ENCODE results near the gene MUC13.
"Not testable (repeated sequence)": the region's sequence is repeated elsewhere in the genome, so short reads cannot be mapped to it uniquely, and the experiment has no call there.

Gene MUC13, protein sequence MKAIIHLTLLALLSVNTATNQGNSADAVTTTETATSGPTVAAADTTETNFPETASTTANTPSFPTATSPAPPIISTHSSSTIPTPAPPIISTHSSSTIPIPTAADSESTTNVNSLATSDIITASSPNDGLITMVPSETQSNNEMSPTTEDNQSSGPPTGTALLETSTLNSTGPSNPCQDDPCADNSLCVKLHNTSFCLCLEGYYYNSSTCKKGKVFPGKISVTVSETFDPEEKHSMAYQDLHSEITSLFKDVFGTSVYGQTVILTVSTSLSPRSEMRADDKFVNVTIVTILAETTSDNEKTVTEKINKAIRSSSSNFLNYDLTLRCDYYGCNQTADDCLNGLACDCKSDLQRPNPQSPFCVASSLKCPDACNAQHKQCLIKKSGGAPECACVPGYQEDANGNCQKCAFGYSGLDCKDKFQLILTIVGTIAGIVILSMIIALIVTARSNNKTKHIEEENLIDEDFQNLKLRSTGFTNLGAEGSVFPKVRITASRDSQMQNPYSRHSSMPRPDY

DNA sequence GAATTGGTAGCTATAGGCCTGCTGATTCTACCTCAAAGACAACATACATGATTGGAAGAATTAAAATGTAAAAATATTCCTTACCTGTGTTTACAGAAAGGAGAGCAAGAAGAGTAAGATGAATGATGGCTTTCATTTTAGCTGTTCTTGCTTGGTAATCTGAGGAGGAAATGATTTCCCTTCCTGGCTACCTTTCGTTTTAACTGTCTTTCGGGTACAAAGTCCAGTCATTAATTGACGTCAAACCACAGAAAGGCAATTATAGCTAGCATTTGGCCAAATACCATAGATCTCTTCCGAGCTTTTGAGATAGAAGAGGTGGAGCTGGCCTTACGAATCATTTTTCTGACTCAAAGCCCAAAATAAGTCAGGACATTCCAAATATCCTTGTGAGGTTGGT lies at the start of gene MUC13:
Gene MUC13 (minus strand): TSS at position 175 of the 400 bp plus-strand sequence. CDS start 39 bp downstream, at position 136.
- no peak for DNase-seq (ENCODE audit: low read depth)

DNA sequence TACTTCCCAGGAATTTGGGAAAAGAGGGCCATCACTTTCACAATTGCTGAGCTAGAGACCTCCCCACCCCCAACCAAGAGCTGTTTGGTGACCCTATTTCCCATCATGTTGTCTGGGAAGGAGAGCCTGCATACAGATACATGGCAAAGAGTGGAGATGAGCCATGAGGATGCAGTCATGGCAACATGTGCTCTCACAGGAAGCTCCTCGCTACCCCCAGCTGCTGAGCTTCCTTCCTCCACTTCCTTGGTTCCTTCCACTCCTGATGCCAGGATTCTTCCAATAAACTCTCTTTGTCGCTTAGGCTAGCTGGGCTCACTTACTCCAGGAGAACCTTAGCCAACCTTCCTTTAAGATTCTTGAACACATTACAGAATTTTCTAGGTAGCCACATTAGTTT lies 48.3 kb upstream of the MUC13 start:
- no peak for DNase-seq (ENCODE audit: low read depth)

DNA sequence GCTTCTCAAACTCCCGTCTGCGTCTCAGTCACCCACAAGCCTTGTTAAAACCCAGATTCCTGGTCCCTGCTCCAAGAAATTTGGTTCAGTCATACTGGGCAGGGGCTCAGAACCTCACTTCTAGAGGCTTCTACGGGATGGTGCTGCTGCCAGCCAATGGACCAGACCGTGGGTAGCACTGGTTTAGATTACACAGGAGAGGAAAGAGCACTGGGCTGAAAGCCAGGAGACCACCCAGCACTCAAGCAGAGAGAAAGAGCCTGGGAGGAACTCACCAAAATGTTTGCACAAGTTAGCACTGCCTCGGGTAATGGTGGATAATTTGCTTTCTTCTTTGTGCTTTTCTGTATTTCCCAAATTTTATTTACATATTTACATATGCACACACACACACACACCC lies 46.9 kb upstream of the MUC13 start:
- no peak for DNase-seq (ENCODE audit: low read depth)

DNA sequence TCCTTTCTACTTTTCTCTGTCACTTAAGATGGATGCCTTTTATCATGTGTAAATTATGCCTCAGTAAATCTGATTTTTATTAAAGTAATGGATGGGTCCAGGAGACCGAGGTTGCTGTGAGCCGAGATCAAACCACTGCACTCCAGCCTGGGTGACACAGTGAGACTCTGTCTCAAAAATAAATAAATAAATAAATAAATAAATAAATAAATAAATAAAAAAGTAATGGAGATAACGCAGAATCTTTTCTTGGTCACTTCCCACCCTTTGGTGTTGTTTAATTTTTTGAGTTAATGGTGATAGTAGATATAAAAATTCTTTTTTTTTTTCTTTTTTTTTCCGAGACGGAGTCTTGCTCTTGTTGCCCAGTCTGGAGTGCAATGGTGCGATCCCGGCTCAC lies 44.1 kb upstream of the MUC13 start:
- DNase-seq (ENCODE audit: low read depth): no peak

DNA sequence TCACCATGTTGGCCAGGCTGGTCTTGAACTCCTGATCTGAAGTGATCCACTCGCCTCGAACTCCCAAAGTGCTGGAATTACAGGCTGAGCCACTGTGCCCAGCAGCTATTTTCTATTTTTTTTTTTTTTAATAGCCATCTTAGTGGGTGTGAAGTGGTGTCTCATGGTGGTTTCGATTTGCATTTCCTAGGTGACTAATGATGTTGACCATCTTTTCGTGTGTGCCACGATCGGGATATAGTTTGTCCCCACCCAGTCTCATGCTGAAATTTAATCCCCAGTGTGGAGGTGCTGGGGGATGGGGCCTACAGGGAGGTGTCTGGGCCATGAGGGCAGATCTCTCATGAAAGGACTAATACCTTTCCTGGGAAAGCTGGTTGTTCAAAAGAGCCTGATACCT lies 41.8 kb upstream of the MUC13 start:
- DNase-seq (ENCODE audit: low read depth): peak; percentile 24

DNA sequence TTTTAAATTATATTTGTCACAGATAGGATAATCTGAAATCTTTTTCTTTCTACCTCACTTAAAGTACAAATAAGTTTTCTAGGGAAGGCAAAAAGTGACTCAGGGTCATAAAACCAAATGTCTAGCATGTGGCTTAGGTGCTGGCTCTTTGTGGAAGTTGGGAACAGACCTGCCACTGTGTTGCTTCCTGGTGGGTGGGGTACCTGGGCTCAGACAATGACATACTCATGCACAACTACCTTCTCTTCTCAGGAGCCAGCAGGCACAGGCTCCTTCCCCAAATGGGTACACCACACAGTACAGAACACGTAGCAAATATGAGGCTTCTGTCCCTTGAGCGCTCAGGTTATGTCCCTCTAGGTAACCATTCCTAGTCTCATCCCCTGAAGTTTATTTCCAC lies 40.1 kb upstream of the MUC13 start:
- DNase-seq (ENCODE audit: low read depth): no peak

DNA sequence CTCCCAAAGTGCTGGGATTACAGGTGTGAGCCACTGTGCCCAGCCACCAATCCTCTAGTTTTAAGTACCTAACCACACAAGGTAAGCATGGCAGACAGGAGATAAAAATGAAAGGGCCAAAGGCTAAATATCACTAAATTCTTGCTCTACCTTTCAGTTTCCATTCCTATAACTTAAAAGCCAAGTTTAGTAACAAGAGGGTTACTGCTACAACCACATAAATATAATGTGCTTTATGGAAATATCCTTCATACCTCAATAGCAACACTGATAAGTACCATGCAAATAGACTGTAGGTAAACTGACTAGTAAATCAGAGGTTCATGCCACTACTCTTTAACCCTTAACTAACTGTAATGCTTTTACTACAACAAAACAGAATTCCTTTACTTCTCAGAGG lies 38.7 kb upstream of the MUC13 start:
- no peak for DNase-seq (ENCODE audit: low read depth)

DNA sequence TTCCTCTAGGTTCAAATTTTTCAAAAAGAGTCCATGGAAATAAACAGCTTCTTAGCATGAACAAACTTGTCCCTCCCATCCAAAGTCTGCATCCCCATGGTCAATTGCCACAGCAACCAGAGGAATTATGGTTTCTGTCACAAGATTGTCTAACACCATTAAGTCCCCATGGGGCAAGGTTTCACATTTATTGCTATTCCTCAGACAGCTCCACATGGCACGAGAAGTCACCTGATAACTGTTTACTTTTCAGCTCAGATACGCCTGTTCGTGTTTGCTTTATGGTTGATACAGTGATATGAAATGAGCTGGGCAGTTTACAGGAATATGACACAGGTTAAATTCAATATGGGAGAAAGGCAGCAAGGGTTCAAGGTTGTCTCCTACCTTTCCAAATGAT lies 37.9 kb upstream of the MUC13 start:
- DNase-seq (ENCODE audit: low read depth): no peak

DNA sequence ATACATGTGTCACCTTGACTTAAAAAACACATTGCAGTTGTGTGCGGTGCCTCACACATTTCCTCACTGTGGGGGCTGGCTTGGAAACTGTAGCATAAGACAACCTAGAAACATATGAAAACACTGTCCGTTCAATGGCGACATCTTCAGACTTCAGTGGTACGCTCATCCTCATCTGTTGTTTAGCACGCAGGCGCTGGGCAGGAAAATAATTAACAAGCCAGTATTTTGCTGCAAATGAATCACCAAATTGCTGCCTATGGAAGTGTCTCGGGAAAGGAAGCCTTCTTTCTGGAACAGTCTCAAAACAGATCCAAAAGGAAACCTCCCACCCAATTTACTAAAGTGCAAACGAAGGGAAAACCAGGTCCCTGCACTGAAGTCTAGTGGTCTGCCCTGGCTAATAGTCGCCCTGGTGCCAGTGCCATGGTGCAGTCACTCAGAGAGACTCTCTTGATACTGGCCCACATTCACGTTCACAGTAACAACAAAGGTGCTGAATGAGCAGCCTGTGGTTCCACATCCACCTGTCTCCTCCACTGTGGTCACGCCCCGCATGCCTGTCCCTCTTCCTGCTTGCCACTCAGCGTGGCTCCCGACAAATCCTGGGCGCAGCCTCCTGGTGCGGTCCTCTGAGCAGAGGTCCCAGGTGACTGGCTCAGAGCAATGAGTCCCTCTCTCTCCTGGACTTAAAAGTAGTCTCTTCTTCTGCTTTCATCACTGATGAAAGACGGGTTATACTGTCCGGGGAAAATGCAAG lies 35.6 kb upstream of the MUC13 start:
- no peak for DNase-seq (ENCODE audit: low read depth)

DNA sequence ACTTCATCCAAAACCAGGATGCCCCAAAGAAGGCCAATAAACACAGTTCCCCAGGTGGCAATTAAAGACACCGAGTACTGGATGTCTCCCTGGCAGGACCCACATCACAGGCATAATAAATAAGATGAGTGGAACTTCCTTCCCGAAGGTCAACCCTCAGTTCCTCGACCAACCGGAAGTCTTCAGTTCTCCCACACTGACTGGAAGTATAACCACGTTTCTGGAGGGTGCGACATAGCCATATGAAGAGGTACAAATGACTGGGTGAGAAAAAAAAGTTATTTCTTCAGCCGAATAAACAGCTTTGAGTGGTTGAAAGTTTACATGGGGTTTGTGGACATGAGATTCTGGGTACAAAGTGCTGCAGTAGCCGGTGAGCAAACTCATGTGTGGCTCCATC lies 34.6 kb upstream of the MUC13 start:
- no peak for DNase-seq (ENCODE audit: low read depth)

DNA sequence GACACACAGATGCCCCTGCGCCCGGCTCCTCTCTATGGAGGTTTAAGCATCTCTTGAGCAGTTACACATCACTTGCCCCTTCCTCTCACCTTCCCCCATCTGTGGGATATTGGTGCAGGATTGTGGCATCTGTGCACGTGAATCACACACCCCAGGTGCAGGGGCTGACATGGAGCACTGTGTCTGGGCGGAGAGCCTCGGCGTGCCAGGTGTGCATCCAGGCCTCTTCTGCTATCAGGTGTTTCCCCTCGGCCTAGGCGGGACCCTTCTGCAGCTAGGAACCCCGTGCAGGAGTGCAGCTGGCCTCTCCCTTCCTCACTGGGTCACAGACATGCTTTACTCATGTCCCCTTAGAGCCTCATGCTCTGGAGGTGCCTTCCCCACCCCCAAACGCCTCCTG lies 33.4 kb upstream of the MUC13 start:
- DNase-seq (ENCODE audit: low read depth): no peak

DNA sequence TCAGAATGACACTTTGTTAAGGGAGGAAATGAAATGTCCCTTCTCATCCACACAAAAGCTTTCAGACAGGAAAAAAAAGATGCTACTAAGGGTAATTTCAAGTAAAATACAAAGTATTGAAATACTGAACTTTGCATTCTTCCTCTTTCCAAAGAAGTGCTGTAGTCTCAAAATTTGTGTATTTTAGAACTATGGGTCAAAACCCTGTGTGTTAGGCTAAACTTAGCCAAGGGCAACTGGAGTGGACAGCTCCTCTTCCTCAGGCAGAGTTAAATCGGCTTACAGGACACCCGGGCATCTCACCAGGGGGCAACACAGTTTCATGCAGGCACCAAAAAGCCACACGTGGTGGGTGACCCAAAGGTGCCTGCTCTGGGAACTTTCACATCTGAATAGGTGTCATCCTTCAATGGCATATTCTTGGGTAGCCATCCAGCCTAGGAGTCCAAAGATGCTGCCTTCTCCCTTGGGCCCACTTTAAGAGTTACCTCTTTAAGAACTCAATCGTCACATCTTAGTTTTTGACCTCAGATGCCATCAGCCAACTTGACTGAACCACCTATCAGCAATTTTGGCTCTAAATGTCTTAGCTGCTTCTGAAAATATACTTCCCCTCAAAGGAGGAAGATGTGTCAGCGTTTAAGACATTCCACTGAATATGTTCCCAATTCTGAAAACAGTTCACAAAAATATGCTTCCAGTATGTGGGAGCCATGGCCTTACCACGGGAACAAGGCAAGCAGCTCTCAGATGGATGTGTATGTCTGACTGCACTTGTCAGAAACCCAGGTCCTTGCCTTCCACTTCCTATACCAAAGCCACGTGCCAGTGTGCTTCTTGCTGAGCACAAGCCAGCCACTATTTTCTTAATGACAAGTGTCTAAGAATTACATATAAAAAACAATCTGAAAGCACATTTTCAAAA lies 32.2 kb upstream of the MUC13 start:
- DNase-seq (ENCODE audit: low read depth): no peak

DNA sequence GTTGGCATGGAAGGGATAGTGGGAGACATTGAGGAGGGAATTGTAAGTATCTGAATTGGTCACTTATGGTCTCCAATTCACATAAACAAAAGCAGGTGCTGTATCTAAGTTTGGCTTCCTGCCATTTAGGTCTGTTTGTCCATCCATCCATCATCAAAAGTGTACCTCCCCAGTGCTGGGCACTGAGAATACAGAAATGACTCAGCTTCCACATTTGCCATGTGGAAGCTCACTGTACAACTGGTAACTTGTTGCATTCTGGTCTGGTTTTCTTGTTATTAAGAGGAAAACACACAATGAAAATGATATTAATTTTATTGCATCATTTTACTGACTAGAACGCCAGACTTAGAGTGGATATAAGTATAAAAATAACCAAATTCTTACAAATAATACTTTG lies 30.9 kb upstream of the MUC13 start:
- DNase-seq (ENCODE audit: low read depth): no peak

DNA sequence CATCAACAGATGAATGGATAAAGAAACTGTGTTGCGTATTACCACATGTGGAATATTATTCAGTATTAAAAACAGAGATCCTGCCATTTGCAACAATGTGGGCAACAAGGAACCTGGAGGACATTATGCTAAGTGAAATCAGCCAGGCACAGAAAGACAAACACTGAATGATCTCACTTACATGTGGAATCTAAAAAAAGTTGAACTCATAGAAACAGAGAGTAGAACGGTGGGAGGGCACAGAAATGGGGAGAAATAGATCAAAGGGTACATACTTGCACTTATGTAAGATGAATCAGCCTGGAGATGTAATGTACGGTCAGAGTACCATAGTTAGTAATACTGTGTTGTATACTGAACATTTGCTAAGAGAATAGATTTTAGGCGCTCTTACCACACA lies 29.8 kb upstream of the MUC13 start:
- no peak for DNase-seq (ENCODE audit: low read depth)

DNA sequence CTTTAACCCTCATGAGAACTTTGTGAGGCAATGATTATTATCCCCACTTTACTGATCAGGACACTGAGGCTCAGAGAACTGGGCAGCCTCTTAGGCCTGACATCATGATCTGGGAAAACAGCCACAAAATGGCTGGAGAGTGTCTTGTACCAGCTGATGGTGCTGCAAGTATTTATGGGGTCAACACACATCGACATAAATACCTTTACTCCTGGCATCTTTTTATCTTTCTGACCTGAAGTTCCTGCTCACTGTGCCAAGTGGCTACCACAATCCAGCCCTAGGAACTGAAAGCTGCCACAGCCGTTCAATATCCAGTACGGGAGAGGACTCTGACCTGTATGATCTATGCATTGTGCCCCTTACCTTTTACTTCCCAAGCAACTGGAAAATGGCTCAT lies 29.2 kb upstream of the MUC13 start:
- DNase-seq (ENCODE audit: low read depth): no peak

DNA sequence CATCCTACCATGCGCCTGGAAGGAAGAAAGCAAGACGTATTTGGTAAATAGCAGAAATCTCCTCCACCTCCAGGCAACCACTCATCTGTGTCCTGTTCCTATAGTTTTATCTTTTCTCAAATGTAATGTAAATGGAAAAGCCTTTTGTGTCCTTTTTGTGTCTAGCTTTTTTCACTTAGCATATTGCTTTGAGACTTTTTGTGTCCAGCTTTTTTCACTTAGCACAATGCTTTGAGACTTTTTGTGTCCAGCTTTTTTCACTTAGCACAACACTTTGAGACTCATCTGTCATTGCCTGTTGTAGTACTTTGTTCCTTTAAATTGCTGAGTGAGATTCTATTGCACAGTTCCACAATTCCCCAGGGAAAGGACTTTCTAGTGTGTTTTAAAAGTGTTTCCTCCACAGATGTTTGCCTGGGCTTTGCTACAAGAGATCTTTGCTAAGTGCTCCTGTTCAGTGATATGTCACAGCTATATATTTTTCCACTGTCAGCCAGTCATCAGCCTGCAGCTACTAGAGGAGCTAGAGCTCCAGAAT lies 27.9 kb upstream of the MUC13 start:
- DNase-seq (ENCODE audit: low read depth): no peak

DNA sequence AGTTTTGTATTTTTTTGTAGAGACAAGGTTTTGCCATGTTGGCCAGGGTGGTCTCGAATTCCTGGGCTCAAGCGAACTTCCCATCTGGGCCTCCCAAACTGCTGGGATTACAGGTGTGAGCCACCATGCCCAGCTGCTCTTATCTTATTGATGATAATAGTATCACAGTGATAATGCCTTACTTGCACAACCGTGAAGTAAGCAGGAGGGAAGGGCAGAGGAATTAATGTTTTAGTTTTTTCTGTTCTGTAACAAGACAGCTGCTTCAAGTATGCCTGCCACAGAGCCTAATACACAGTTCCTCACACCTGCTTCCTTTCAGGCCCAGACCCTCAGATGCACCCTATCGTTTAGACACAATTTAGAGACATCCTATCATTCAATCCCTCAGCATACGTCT lies 26.1 kb upstream of the MUC13 start:
- no peak for DNase-seq (ENCODE audit: low read depth)

DNA sequence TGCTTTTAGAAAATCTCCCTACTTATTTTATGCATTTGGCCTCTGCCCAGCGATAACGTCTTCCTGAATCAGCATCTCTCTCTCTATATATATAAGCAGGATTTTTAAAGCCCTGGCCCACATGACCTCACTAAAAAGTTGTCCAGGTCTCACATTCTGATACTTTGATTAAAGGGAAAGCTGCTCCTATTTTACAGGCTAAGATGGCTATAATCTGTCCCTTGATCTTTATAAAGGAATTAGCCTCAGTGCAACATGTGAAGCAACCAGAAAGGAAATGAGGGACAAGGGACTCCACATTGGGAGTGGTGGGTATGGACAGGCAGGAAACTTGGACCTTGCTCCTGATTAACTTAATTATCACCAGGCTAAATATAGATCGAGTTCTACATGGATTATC lies 25.6 kb upstream of the MUC13 start:
- no peak for DNase-seq (ENCODE audit: low read depth)

DNA sequence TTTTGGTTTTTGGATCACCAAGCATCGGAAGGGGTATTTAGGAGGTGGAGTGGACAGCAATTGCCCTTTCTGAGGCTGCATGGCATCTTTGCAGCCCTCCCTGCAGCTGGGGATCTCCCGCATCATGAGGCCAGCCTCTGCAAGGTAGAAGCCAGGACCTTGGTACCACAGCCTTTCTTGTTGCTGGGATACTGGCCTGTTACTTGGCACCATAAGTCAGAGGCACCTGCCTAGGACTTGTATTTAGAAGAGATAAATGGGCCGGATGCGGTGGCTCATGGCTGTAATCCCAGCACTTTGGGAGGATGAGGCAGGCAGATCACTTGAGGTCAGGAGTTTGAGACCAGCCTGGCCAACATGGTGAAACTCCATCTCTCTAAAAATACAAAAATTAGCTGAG lies 23.4 kb upstream of the MUC13 start:
- not testable (repeated sequence) for DNase-seq (ENCODE audit: low read depth)

DNA sequence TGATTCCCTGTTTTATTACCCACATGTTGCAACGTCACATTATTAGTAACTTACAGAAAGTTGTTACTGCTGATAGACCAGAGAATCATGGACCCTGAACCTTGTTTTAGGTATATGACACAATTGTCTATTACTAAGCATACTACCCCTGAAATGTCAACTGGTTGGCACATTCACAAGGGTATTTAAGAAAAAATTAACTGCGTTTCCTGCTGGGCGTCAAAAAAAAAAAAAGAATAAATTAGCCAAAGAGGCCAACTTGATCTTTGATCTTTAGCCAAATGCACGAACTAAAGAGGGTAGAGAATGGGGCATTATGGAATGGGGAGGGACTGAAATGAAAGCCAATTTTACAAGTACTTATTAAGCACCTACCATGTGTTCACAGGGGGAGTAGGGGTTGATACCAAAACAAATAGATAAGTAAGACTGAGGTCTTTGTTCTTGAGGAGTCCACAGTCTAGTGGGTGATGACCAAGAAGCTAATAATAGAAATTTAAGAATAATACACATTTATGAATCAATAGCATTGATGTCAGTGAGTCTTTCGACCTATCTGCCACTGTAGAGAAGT lies 17.8 kb upstream of the MUC13 start:
- no peak for DNase-seq (ENCODE audit: low read depth)

DNA sequence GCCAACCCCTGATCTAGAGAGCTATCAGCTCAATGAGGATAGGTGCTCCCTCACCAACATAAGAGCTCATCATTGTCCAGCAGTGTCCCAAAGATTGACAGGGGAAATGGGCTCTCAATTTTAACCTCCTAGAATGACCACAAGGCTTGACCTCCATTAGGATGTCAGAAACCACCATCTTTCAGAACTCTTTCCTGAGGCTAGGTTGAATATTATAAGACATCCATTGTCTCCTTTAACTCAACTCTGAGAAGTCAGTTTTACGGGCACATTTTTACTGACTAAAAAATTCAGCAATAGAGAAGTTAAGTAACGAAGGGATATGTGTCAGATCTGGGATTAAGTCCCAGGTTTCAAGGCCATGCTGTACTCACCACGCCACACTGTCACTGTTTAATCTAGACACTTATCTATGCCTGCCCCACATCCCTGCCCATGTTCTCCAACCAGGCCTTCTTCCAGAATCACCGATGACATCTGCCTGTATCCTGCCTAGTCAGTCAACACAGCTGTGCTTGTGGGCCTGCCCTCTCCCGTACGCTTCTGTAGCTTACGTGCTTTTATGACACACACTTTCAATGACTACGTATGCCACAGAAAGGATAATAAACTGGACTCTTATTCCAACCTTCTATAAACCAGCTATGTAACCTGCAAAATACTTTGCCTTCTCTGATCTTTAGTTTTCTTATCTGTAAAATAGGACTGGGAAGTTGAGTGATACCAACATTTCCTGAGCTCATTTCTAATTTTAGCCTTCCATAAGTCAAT lies 17.1 kb upstream of the MUC13 start:
- DNase-seq (ENCODE audit: low read depth): no peak

Measured in HS-27A (cell line).